ENCODE data around the gene JAM3.

Gene JAM3

GRCh38 chr11:134140961-134141490, 72.2 kb downstream of the JAM3 start:
- no peak for DNase-seq (ENCODE audit: extremely low read depth in 1 of 2, low read depth in 1 of 2)

- no peak for DNase-seq (ENCODE audit: extremely low read depth in 1 of 2, low read depth in 1 of 2)
These were observed 73.7 kb downstream of the JAM3 start for GRCh38 chr11:134142536-134142935.

GRCh38 chr11:134143801-134144200, 74.9 kb downstream of the JAM3 start:
- no peak for DNase-seq (ENCODE audit: extremely low read depth in 1 of 2, low read depth in 1 of 2)

GRCh38 chr11:134144744-134145143, 75.9 kb downstream of the JAM3 start:
- no peak for DNase-seq (ENCODE audit: extremely low read depth in 1 of 2, low read depth in 1 of 2)

- no peak for DNase-seq (ENCODE audit: extremely low read depth in 1 of 2, low read depth in 1 of 2)
These were observed 76.8 kb downstream of the JAM3 start for GRCh38 chr11:134145715-134146114.

- no peak for DNase-seq (ENCODE audit: extremely low read depth in 1 of 2, low read depth in 1 of 2)
These were observed 77.7 kb downstream of the JAM3 start for GRCh38 chr11:134146598-134146997.

GRCh38 chr11:134149371-134149770, 80.5 kb downstream of the JAM3 start:
- DNase-seq (ENCODE audit: extremely low read depth in 1 of 2, low read depth in 1 of 2): no peak

- DNase-seq (ENCODE audit: extremely low read depth in 1 of 2, low read depth in 1 of 2): no peak
These were observed 81.5 kb downstream of the JAM3 start for GRCh38 chr11:134150195-134150903.

- DNase-seq (ENCODE audit: extremely low read depth in 1 of 2, low read depth in 1 of 2): no peak
These were observed 82.3 kb downstream of the JAM3 start for GRCh38 chr11:134151083-134151747.

- no peak for DNase-seq (ENCODE audit: extremely low read depth in 1 of 2, low read depth in 1 of 2)
These were observed 83.8 kb downstream of the JAM3 start for GRCh38 chr11:134152696-134153095.

- no peak for DNase-seq (ENCODE audit: extremely low read depth in 1 of 2, low read depth in 1 of 2)
These were observed 84.5 kb downstream of the JAM3 start for GRCh38 chr11:134153147-134153905.

GRCh38 chr11:134154441-134154840, 85.6 kb downstream of the JAM3 start:
- DNase-seq (ENCODE audit: extremely low read depth in 1 of 2, low read depth in 1 of 2): no peak

- no peak for DNase-seq (ENCODE audit: extremely low read depth in 1 of 2, low read depth in 1 of 2)
These were observed 86.6 kb downstream of the JAM3 start for GRCh38 chr11:134155456-134155855.

- DNase-seq (ENCODE audit: extremely low read depth in 1 of 2, low read depth in 1 of 2): no peak
These were observed 87.3 kb downstream of the JAM3 start for GRCh38 chr11:134155946-134156865.

- no peak for DNase-seq (ENCODE audit: extremely low read depth in 1 of 2, low read depth in 1 of 2)
These were observed 88.6 kb downstream of the JAM3 start for GRCh38 chr11:134157451-134157850.

- no peak for DNase-seq (ENCODE audit: extremely low read depth in 1 of 2, low read depth in 1 of 2)
These were observed 89.2 kb downstream of the JAM3 start for GRCh38 chr11:134158023-134158422.

- DNase-seq (ENCODE audit: extremely low read depth in 1 of 2, low read depth in 1 of 2): no peak
These were observed 90.8 kb downstream of the JAM3 start for GRCh38 chr11:134159652-134160051.

GRCh38 chr11:134164490-134165370, 95.9 kb downstream of the JAM3 start:
- no peak for DNase-seq (ENCODE audit: extremely low read depth in 1 of 2, low read depth in 1 of 2)

- no peak for DNase-seq (ENCODE audit: extremely low read depth in 1 of 2, low read depth in 1 of 2)
These were observed 101.5 kb downstream of the JAM3 start for GRCh38 chr11:134170177-134170918.

All from stimulated activated CD8-positive, alpha-beta memory T cell treated with anti-CD3 and anti-CD28 coated beads, Interleukin-7, amount 100 ng/mL, for 48 hours (primary cell).